Effector memory CD8-positive, alpha-beta T cell (primary cell): ENCODE measurements around the gene ZBTB47.

Experiments
- ATAC-seq: fragments of 150-1000 bp; cut with Tn5 transposase; replicated peaks from 2 replicates; pipeline ENCODE4 v1.10.0; 2021; ENCODE audit warnings: mild to moderate bottlenecking, moderate library complexity
- DNase-seq, 3 experiments: peaks; one replicate each; pipeline ENCODE4 v3.0.0; 2021
- H3K27ac Mint-ChIP-seq, 2 donors: one replicate each; pipeline ENCODE4 v1.8.0; 2022; ENCODE audit warnings: mild to moderate bottlenecking in 2 of 2, mixed read lengths in 2 of 2, moderate library complexity in 2 of 2
- H3K27me3 Mint-ChIP-seq, 2 donors: one replicate each; pipeline ENCODE4 v1.8.0; 2022; ENCODE audit warnings: mixed read lengths in 2 of 2
- H3K36me3 Mint-ChIP-seq: one replicate; pipeline ENCODE4 v1.8.0; 2022; ENCODE audit warnings: mild to moderate bottlenecking, moderate library complexity, mixed read lengths; ENCODE audit not compliant: insufficient read depth
- H3K4me1 Mint-ChIP-seq, 2 donors: one replicate each; pipeline ENCODE4 v1.8.0; 2022; ENCODE audit warnings: low read depth in 2 of 2, mixed read lengths in 2 of 2
- H3K4me3 Mint-ChIP-seq, 2 donors: one replicate each; pipeline ENCODE4 v1.8.0; 2022; ENCODE audit warnings: mild to moderate bottlenecking in 2 of 2, mixed read lengths in 2 of 2, moderate library complexity in 2 of 2
- H3K9me3 Mint-ChIP-seq, 2 donors: one replicate each; pipeline ENCODE4 v1.8.0; 2022; ENCODE audit warnings: mixed read lengths in 2 of 2

The ZBTB47 gene

GRCh38 chr3:42639192-42639591 lies 14.3 kb upstream of the ZBTB47 start:
- ATAC-seq (peak; percentile 31), DNase-seq (no peak)
- no peaks in the 10 kb centered on the region for H3K27me3 Mint-ChIP-seq
- no peak overlapping the region for H3K4me3 Mint-ChIP-seq
- H3K36me3 Mint-ChIP-seq, result peaks cover 25% of the 10 kb centered on the region
- no peak overlapping the region for H3K27ac Mint-ChIP-seq
- no peaks in the 10 kb centered on the region for H3K9me3 Mint-ChIP-seq
- H3K4me1 Mint-ChIP-seq, result peaks cover 6 to 9% of the 10 kb centered on the region in 2 donors

DNA sequence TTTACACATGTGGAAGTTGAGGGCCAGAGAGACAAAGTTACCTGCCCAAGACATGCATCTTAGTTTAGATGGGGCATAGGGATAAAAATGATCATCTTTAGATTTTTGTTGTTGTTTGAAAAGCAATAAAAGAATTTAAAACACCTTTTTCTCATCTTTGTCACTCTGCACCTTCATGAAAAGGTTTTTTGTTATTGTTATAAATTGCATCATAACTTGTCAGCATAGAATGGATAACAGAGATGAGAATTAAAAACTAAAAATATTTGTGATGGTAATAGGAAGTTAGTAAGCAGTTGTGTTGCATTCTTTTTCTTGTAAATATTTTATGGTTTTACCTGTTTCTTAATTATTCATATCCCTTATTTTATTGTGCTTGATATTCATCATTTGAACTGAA lies 13.4 kb upstream of the ZBTB47 start:
- peaks cover 34% of the 10 kb centered on the region for H3K36me3 Mint-ChIP-seq
- H3K27me3 Mint-ChIP-seq, result no peaks in the 10 kb centered on the region
- H3K4me3 Mint-ChIP-seq, result no peak overlapping the region
- H3K27ac Mint-ChIP-seq, result no peak overlapping the region
- ATAC-seq, result no peak
- no peaks in the 10 kb centered on the region for H3K9me3 Mint-ChIP-seq
- peaks cover 6 to 9% of the 10 kb centered on the region in 2 donors for H3K4me1 Mint-ChIP-seq
- DNase-seq, result no peak

DNA sequence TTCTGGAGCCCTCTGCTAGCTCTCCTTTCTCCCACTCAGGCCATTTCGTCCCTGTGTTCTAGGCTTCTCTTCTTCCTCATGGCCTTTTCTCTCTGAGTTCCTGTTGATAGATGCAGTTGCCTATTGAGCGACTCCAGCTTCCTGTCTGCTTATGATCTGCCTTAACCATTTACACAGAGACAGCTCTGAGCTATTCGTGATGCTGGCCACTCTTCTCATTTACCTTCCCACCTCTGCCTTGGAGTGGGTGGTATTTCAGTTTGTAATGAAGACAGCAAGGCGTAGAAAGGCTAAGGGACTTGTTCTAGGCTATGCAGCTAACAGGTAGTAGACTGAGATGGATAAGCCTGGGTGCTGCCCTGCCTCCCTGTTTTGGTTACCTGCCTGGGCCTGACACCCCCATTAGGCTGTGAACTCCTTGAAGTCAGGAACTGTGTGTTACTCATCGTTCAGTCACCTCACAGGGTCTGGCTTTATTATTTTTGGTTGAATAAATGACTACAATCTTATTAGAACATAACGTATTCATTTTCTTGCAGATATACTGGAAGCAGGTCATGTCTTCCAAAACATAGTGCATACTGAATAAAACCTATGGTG lies 12.6 kb upstream of the ZBTB47 start:
- peaks cover 6 to 9% of the 10 kb centered on the region in 2 donors for H3K4me1 Mint-ChIP-seq
- H3K27ac Mint-ChIP-seq, result peak overlapping the region in 1 of 2 donors; percentile 66
- no peaks in the 10 kb centered on the region for H3K27me3 Mint-ChIP-seq
- DNase-seq, result no peak
- H3K9me3 Mint-ChIP-seq, result no peaks in the 10 kb centered on the region
- H3K36me3 Mint-ChIP-seq, result peaks cover 39% of the 10 kb centered on the region
- no peak for ATAC-seq
- H3K4me3 Mint-ChIP-seq, result no peak overlapping the region

DNA sequence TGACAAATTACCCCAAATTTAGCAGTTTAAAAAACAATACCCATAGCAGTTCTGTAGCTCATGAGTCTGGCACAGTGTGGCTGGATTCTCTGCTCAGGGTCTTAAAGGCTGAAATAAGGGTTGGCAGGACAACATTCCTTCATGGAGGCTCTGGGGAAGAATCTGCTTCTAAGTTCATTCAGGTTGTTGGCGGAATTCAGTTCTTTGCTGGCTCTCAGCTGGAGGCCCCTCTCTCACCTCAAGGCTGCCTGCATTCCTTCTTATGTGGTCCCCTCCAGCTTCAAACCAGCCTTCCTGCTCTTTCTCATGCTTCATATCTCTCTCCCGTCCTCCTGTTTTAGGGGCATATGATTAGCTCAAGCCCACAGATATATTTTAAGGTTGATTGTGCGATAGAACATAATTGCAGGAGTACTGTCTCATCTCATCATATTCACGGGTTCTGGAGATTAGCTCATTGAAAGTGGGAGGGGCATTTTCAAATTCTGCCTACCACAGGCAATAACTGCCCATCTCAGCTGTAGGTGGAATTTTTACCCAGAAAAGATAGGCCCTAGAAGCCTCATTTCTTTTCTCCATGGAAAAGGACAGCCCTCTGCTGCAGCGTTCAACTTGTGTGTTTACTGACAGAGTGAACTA lies 5.6 kb upstream of the ZBTB47 start:
- no peaks in the 10 kb centered on the region for H3K27me3 Mint-ChIP-seq
- ATAC-seq, result no peak
- H3K9me3 Mint-ChIP-seq, result no peaks in the 10 kb centered on the region
- no peak for DNase-seq
- H3K4me3 Mint-ChIP-seq, result no peak overlapping the region
- H3K36me3 Mint-ChIP-seq, result peaks cover 57% of the 10 kb centered on the region
- peak overlapping the region in 1 of 2 donors; percentile 39 for H3K27ac Mint-ChIP-seq
- H3K4me1 Mint-ChIP-seq, result peaks cover 0 to 13% of the 10 kb centered on the region in 2 donors

DNA sequence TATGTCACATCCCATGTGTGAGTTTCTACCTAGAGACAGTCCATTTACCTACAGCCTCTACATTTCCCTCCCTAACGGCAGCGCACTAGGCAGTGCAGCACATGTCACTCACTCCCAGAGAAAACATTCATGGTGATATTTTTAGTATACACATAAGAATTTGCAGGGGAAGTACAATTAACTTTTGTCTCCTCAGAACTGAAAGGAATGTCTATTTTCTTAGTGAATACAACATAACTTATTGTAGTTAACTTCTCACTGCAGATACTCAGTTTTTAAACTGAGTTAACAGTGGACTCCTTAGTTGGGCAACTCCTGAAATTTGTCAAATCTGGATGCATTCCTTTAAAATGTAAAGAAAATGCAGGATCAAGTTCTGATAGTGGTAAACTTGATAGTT lies 4.5 kb upstream of the ZBTB47 start:
- no peaks in the 10 kb centered on the region for H3K9me3 Mint-ChIP-seq
- H3K27me3 Mint-ChIP-seq, result no peaks in the 10 kb centered on the region
- peak overlapping the region in 1 of 2 donors; percentile 71 for H3K27ac Mint-ChIP-seq
- no peak for DNase-seq
- H3K4me3 Mint-ChIP-seq, result no peak overlapping the region
- peaks cover 4 to 18% of the 10 kb centered on the region in 2 donors for H3K4me1 Mint-ChIP-seq
- no peak for ATAC-seq
- H3K36me3 Mint-ChIP-seq, result peaks cover 48% of the 10 kb centered on the region

DNA sequence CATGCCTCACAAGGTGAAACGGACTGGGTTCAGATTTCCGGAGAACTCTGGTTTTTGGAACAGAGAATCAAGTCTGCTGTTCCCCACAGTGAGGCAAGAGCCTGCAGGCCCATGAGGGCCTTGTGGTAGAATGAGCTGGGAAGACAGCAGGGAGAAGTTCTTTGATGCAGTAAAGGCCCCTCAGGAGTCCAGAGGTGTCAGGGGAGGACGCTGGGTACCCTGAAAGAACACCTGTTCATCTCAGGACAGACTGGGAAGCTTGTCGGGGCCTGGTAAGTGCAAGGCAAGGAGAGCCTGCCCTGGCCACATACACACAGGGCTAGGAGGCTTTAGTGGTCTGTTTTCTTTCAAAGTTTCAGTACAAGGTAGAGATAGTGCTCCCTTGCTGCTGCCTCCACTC lies 3.7 kb upstream of the ZBTB47 start:
- no peaks in the 10 kb centered on the region for H3K27me3 Mint-ChIP-seq
- peaks cover 43% of the 10 kb centered on the region for H3K36me3 Mint-ChIP-seq
- peaks cover 5 to 18% of the 10 kb centered on the region in 2 donors for H3K4me1 Mint-ChIP-seq
- peak overlapping the region; percentile 71 to 85 for H3K27ac Mint-ChIP-seq
- H3K4me3 Mint-ChIP-seq, result no peak overlapping the region
- ATAC-seq (no peak), DNase-seq (no peak)
- H3K9me3 Mint-ChIP-seq, result no peaks in the 10 kb centered on the region

DNA sequence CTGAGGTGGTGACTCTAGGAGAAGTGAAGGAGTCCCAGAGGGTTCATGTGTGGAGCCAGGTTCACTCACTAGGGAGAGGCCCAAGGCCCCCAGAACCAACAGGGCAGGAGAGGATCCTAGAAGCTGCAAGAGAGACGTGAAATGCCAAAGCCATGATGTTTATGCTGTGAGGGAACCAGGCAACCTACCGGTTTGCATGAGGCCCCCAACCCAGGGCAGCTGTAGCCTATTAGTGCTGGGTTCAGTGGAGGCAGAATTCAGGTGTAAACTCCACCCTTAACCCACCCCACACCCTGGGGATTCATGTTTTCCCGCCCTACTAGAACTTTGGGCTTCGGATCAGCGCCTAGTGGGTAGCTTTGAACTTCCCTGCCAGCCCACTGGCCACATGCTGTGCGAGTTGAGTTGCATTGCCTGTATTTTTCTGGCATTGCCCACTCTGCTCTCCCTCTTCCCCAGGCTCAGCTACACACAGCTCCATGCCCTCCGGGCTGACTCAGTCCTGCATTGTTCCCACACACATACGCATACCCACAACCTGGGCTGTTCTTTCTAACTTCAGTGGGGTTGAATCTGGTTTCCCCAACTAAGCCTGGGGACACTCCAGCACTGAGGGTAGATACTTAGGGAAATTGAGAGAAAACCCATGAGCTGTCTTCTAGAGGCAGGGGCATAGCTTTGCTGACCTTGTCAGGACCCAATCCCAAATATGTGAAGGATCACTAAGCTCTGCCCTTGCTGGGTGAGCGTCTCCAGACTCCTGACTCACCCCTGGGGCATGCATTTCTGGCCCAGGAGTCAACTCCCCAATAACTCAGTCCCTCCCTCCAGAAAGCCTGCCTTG lies 2.0 kb upstream of the ZBTB47 start:
- Mint-ChIP-seq H3K36me3 (peaks cover 28% of the 10 kb centered on the region), H3K27ac (no peak overlapping the region), H3K4me3 (no peak overlapping the region), H3K4me1 (peaks cover 9 to 26% of the 10 kb centered on the region in 2 donors), H3K27me3 (no peaks in the 10 kb centered on the region), H3K9me3 (no peaks in the 10 kb centered on the region)
- ATAC-seq (no peak), DNase-seq (no peak)

- Mint-ChIP-seq H3K27me3 (no peaks in the 10 kb centered on the region), H3K36me3 (peaks cover 20% of the 10 kb centered on the region), H3K27ac (peak overlapping the region in 1 of 2 donors; percentile 46), H3K4me3 (no peak overlapping the region), H3K4me1 (peaks cover 13 to 26% of the 10 kb centered on the region in 2 donors), H3K9me3 (no peaks in the 10 kb centered on the region)
- DNase-seq, result no peak
- no peak for ATAC-seq
Measured at GRCh38 chr3:42652251-42652610, 1.3 kb upstream of the ZBTB47 start.

GRCh38 chr3:42652611-42653302 lies 740 bp upstream of the ZBTB47 start:
- H3K27ac Mint-ChIP-seq, result peak overlapping the region in 1 of 2 donors; percentile 46
- peak; percentile 17 for ATAC-seq
- H3K27me3 Mint-ChIP-seq, result no peaks in the 10 kb centered on the region
- H3K9me3 Mint-ChIP-seq, result no peaks in the 10 kb centered on the region
- DNase-seq, result no peak
- H3K4me3 Mint-ChIP-seq, result peak overlapping the region; percentile 87 to 90
- H3K4me1 Mint-ChIP-seq, result peaks cover 14 to 26% of the 10 kb centered on the region in 2 donors
- peaks cover 19% of the 10 kb centered on the region for H3K36me3 Mint-ChIP-seq

GRCh38 chr3:42653303-42653559 lies 266 bp upstream of the ZBTB47 start:
- H3K4me3 Mint-ChIP-seq, result peak overlapping the region; percentile 87 to 90
- no peaks in the 10 kb centered on the region for H3K27me3 Mint-ChIP-seq
- no peaks in the 10 kb centered on the region for H3K9me3 Mint-ChIP-seq
- peak overlapping the region in 1 of 2 donors; percentile 46 for H3K27ac Mint-ChIP-seq
- ATAC-seq (no peak), DNase-seq (no peak)
- H3K4me1 Mint-ChIP-seq, result peaks cover 14 to 26% of the 10 kb centered on the region in 2 donors
- H3K36me3 Mint-ChIP-seq, result peaks cover 16% of the 10 kb centered on the region

DNA sequence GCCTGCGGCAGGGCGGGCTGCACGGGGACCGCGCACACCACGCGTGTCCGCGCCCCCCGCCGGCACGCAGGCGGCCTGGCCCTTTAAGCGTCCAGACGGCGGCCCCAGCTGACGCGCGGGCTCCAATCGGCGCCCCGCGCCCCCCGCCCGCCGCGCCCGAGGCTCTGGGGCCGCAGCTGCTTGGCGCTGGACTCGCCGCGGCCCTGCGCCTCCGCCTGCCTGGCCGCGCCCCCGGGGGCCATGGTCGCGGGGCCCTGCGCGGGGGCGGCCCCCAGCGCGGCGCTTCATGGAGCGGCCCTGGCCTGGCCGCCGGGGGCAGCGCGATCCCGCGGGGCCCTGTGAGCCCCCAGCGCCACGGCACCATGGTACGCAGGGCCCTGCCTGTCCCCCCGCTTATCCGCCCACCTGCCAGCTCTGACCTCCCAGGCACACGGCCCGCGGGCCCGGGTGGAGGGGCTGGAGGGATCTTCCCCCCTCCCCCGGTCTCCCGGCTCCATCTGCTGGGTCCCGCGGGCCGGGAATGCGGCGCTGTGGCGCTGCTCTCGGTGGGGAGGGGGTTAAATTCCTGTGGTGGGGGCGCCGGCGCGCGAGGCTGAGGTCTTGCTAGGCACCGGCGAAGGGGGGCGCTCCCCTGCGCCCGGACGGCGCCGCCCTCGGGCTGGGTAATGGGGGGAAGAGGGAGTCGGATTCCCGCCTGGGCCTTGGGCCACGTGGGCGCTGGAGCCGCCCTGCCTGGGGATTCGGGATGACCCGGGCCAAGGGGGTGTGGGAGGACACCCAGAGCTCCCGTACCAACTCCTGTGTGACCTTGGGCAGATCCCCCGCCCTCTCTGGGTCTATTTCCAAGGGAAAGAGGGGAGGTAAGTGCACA lies 1.1 kb downstream of the ZBTB47 start:
- H3K27me3 Mint-ChIP-seq, result no peaks in the 10 kb centered on the region
- peaks cover 10% of the 10 kb centered on the region for H3K36me3 Mint-ChIP-seq
- DNase-seq (no peak), ATAC-seq (peak; percentile 67)
- H3K4me3 Mint-ChIP-seq, result peak overlapping the region; percentile 87 to 90
- peak overlapping the region in 1 of 2 donors; percentile 89 for H3K27ac Mint-ChIP-seq
- peaks cover 14 to 27% of the 10 kb centered on the region in 2 donors for H3K4me1 Mint-ChIP-seq
- no peaks in the 10 kb centered on the region for H3K9me3 Mint-ChIP-seq

GRCh38 chr3:42655331-42655888 lies 1.9 kb downstream of the ZBTB47 start:
- Mint-ChIP-seq H3K4me1 (peaks cover 20 to 25% of the 10 kb centered on the region in 2 donors), H3K27ac (peak overlapping the region in 1 of 2 donors; percentile 89), H3K9me3 (no peaks in the 10 kb centered on the region), H3K36me3 (peaks cover 8% of the 10 kb centered on the region), H3K27me3 (no peaks in the 10 kb centered on the region), H3K4me3 (peak overlapping the region; percentile 44 to 61)
- DNase-seq (no peak), ATAC-seq (no peak)
